Neural crest cell (in vitro differentiated cells): ENCODE measurements around the gene TLE5. TPM values are rescaled to one million over a fixed set of nuclear protein-coding genes. Genes with fewer than 3 reads are reported as not detected.

Experiments
- DNase-seq: peaks from one replicate; pipeline ENCODE4 v3.0.0; 2021; ENCODE audit warnings: low read depth, mixed read lengths, low spot score
- H3K27ac Mint-ChIP-seq: one replicate; pipeline ENCODE4 v1.8.0; 2021; ENCODE audit warnings: mild to moderate bottlenecking, mixed read lengths; ENCODE audit not compliant: unreplicated experiment
- H3K27me3 Mint-ChIP-seq: 2 replicates; pipeline ENCODE4 v1.8.0; 2021; ENCODE audit warnings: low read depth, mild to moderate bottlenecking, mixed read lengths
- H3K36me3 Mint-ChIP-seq: 2 replicates; pipeline ENCODE4 v1.8.0; 2021; ENCODE audit warnings: low read depth, mild to moderate bottlenecking, mixed read lengths
- H3K4me1 Mint-ChIP-seq: 2 replicates; pipeline ENCODE4 v1.8.0; 2021; ENCODE audit warnings: mixed read lengths
- H3K4me3 Mint-ChIP-seq: one replicate; pipeline ENCODE4 v1.8.0; 2021; ENCODE audit warnings: mild to moderate bottlenecking, mixed read lengths
- H3K9me3 Mint-ChIP-seq: 2 replicates; pipeline ENCODE4 v1.8.0; 2021; ENCODE audit warnings: mixed read lengths
- total RNA-seq: library from RNA; stranded (reverse); gene quantifications from 2 replicates; pipeline ENCODE4 v1.2.1, GENCODE V29; 2021
- TF ChIP-seq, protein P1 (sequence below): fragments of 200-600 bp; sonication (generic); conservative IDR thresholded peaks from 2 replicates; pipeline ENCODE4 v1.5.0; 2021; ENCODE audit warnings: antibody characterized with exemption, mild to moderate bottlenecking

The TLE5 gene
- total RNA-seq, 1 donor from 2014 or later, result 247 TPM

DNA sequence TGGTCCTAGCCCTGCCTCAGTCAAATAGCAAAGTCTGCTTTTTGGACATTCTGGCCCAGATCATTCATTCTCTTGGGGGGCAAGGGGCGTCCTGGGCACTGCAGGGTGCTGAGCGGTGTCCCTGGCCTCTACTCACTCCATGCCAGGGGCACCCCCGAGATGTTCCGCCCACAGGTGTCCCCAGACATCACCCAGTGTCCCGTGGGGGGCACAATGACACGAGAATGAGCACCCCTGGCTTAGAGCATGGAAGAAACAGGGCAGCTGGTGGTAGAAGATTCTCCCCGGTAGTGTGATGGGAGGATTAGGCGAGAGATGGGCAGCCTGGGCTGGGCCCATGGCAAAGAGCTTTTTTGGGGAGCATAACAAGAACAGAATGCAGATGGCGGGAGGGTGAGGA is 5.3 kb upstream of the TLE5 start:
- H3K27ac Mint-ChIP-seq, result no peak overlapping the region

GRCh38 chr19:3066482-3067049 is 4.3 kb upstream of the TLE5 start:
- no peak overlapping the region for H3K27ac Mint-ChIP-seq
- H3K4me1 Mint-ChIP-seq, result no peaks in the 10 kb centered on the region
- TF ChIP-seq, protein P1, sequence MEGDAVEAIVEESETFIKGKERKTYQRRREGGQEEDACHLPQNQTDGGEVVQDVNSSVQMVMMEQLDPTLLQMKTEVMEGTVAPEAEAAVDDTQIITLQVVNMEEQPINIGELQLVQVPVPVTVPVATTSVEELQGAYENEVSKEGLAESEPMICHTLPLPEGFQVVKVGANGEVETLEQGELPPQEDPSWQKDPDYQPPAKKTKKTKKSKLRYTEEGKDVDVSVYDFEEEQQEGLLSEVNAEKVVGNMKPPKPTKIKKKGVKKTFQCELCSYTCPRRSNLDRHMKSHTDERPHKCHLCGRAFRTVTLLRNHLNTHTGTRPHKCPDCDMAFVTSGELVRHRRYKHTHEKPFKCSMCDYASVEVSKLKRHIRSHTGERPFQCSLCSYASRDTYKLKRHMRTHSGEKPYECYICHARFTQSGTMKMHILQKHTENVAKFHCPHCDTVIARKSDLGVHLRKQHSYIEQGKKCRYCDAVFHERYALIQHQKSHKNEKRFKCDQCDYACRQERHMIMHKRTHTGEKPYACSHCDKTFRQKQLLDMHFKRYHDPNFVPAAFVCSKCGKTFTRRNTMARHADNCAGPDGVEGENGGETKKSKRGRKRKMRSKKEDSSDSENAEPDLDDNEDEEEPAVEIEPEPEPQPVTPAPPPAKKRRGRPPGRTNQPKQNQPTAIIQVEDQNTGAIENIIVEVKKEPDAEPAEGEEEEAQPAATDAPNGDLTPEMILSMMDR, result no peak
- DNase-seq, result no peak
- no peaks in the 10 kb centered on the region for H3K9me3 Mint-ChIP-seq
- no peaks in the 10 kb centered on the region for H3K36me3 Mint-ChIP-seq
- H3K4me3 Mint-ChIP-seq, result no peak overlapping the region
- H3K27me3 Mint-ChIP-seq, result no peaks in the 10 kb centered on the region

More for the DNA sequence above, 5.3 kb upstream of the TLE5 start:
- Mint-ChIP-seq H3K9me3 (no peaks in the 10 kb centered on the region), H3K4me1 (no peaks in the 10 kb centered on the region), H3K36me3 (no peaks in the 10 kb centered on the region), H3K27me3 (no peaks in the 10 kb centered on the region), H3K4me3 (no peak overlapping the region)
- TF ChIP-seq, protein P1, result no peak
- no peak for DNase-seq

DNA sequence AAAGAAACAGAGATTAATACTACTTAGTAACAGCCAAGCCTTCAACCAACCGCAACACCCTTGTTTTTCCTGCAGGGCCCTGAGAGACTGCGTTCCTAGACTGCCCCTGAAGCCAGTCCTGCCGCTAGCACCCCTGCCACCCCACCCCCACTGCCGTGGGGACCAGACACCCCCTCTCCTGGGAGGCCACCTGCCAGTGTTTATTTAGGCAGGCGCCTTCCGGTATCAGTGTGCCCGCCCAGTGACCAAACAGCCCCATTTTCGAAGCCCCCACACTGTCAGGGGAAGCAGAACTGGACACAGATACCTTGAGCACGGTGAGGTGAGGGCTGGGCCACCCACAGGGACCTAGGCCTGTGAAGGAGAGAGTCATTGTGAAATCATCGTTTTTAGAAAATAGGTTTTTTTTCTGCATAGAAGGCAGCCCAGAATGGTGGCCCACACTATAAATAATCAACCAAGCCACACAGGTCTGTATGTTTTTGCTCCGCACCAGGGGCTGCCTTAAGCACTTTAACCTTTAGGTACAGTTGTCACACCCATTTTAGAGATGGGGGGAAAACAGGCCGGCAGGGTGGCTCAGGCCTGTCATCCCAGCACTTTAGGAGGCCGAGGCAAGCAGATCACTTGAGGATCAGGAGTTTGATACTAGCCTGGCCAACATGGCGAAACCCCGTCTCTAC is 3.5 kb upstream of the TLE5 start:
- H3K9me3 Mint-ChIP-seq, result no peaks in the 10 kb centered on the region
- H3K27me3 Mint-ChIP-seq, result no peaks in the 10 kb centered on the region
- H3K4me1 Mint-ChIP-seq, result peaks cover 2% of the 10 kb centered on the region
- DNase-seq, result no peak
- H3K27ac Mint-ChIP-seq, result no peak overlapping the region
- H3K4me3 Mint-ChIP-seq, result peak overlapping the region; percentile 49
- TF ChIP-seq, protein P1, result no peak
- H3K36me3 Mint-ChIP-seq, result no peaks in the 10 kb centered on the region

DNA sequence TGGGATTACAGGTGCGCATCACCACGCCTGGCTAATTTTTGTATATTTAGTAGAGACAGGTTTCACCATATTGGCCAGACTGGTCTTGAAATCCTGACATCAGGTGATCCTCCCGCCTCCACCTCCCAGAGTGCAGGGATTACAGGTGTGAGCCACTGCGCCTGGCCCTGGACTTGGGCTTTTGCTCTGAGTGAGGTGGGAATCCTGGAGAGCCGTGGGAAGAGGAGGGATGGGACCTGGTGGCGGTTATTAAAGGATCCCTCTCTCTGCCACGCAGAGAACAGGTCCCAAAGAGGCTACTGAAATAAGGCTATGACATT is 1.7 kb upstream of the TLE5 start:
- Mint-ChIP-seq H3K27me3 (no peaks in the 10 kb centered on the region), H3K4me1 (peaks cover 6% of the 10 kb centered on the region), H3K9me3 (no peaks in the 10 kb centered on the region), H3K36me3 (no peaks in the 10 kb centered on the region), H3K27ac (no peak overlapping the region), H3K4me3 (peak overlapping the region; percentile 84)
- DNase-seq, result no peak
- TF ChIP-seq, protein P1, result no peak

DNA sequence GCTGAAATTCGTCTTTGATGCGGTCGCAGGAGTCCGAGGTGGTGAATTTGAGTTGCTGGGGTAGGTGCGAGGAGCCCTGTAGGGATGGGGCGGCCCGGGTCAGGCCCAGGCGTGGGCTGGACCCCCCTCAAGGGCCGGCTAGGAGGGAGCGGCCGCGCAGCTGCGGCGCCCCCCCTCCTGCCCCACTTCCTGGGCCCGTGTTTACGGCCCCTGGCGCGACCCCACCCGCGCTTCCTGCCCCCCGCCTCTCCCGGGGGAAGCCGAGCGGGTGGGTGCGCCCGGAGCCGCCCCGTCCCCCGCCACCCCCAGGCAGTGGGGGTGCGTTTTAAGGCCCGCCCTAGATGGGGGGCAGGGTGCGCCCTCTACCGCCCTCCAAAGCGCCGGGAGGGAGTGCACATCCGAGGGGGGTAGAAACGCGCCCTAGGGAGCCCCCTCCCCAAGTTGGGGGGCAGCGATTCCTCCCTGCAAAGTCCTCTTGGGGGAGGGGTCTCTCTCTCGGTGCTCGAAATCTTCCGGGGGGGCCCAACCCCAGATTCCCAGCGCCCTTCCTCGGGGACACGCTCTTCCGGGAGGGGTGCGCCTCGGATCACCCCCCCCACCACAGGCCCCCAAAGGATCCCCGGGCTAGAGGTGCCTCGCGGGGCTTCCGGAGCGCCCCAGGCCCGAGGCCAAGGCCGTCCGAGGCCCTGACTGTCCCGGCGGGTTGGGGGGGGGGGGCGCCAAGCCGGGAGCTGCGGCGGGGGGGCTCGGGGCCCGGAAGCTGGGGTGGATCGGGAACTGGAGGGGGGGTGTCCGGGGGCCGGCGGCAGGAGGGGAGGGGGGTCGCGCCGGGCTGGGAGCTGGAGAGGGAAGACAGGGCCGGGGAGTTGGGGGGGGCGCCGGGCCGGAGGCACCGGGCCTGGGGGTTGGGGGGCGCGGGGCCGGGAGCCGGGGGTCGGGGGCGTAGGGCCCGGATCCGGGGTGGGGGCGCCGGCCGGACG is 823 bp downstream of the TLE5 start:
- Mint-ChIP-seq H3K4me3 (peak overlapping the region; percentile 92), H3K36me3 (peaks cover 2% of the 10 kb centered on the region), H3K27me3 (no peaks in the 10 kb centered on the region), H3K27ac (no peak overlapping the region), H3K4me1 (peaks cover 14% of the 10 kb centered on the region), H3K9me3 (no peaks in the 10 kb centered on the region)
- DNase-seq, result no peak
- TF ChIP-seq, protein P1, result peak; percentile 43
